ENCODE measurements around the gene XAGE2. TPM values are rescaled to one million over a fixed set of nuclear protein-coding genes. Genes with fewer than 3 reads are reported as not detected.

Gene XAGE2
- total RNA-seq, 1 donor from 2014 or later, result not detected

GRCh38 chrX:52410439-52411394, 41.9 kb downstream of the XAGE2 start:
- DNase-seq (ENCODE audit: extremely low spot score, unreplicated experiment), result no peak
- Mint-ChIP-seq H3K36me3 (no peaks in the 10 kb centered on the region), H3K4me1 (ENCODE audit: unreplicated experiment) (no peaks in the 10 kb centered on the region), H3K27me3 (no peaks in the 10 kb centered on the region), H3K27ac (no peak overlapping the region), H3K4me3 (no peak overlapping the region), H3K9me3 (no peaks in the 10 kb centered on the region)
- TF ChIP-seq CTCF (conservative IDR thresholded peaks at IDR 0.05), result no peak

GRCh38 chrX:52415304-52415703, 46.5 kb downstream of the XAGE2 start:
- Mint-ChIP-seq H3K27ac (no peak overlapping the region), H3K4me3 (no peak overlapping the region), H3K36me3 (no peaks in the 10 kb centered on the region), H3K4me1 (ENCODE audit: unreplicated experiment) (no peaks in the 10 kb centered on the region), H3K9me3 (no peaks in the 10 kb centered on the region), H3K27me3 (no peaks in the 10 kb centered on the region)
- no peak for TF ChIP-seq CTCF (conservative IDR thresholded peaks at IDR 0.05)
- DNase-seq (ENCODE audit: extremely low spot score, unreplicated experiment), result no peak

- Mint-ChIP-seq H3K4me1 (ENCODE audit: unreplicated experiment) (no peaks in the 10 kb centered on the region), H3K9me3 (no peaks in the 10 kb centered on the region), H3K4me3 (no peak overlapping the region), H3K27ac (no peak overlapping the region), H3K36me3 (no peaks in the 10 kb centered on the region), H3K27me3 (no peaks in the 10 kb centered on the region)
- DNase-seq (ENCODE audit: extremely low spot score, unreplicated experiment), result no peak
- TF ChIP-seq CTCF (conservative IDR thresholded peaks at IDR 0.05), result no peak
Measured at GRCh38 chrX:52416816-52417215, 48.0 kb downstream of the XAGE2 start.

GRCh38 chrX:52420824-52421443, 52.1 kb downstream of the XAGE2 start:
- H3K9me3 Mint-ChIP-seq, result no peaks in the 10 kb centered on the region
- no peak for DNase-seq (ENCODE audit: extremely low spot score, unreplicated experiment)
- H3K27ac Mint-ChIP-seq, result no peak overlapping the region
- H3K36me3 Mint-ChIP-seq, result no peaks in the 10 kb centered on the region
- H3K4me1 Mint-ChIP-seq (ENCODE audit: unreplicated experiment), result no peaks in the 10 kb centered on the region
- TF ChIP-seq CTCF (conservative IDR thresholded peaks at IDR 0.05), result no peak
- no peaks in the 10 kb centered on the region for H3K27me3 Mint-ChIP-seq
- H3K4me3 Mint-ChIP-seq, result no peak overlapping the region

- no peaks in the 10 kb centered on the region for H3K4me1 Mint-ChIP-seq (ENCODE audit: unreplicated experiment)
- no peak overlapping the region for H3K4me3 Mint-ChIP-seq
- no peaks in the 10 kb centered on the region for H3K36me3 Mint-ChIP-seq
- no peak overlapping the region for H3K27ac Mint-ChIP-seq
- no peaks in the 10 kb centered on the region for H3K27me3 Mint-ChIP-seq
- no peak for TF ChIP-seq CTCF (conservative IDR thresholded peaks at IDR 0.05)
- H3K9me3 Mint-ChIP-seq, result no peaks in the 10 kb centered on the region
- no peak for DNase-seq (ENCODE audit: extremely low spot score, unreplicated experiment)
Measured at GRCh38 chrX:52422884-52423283, 54.1 kb downstream of the XAGE2 start.
